ENCODE measurements around the gene DOLPP1.

Gene DOLPP1

GRCh38 chr9:129139993-129140396, 59.1 kb downstream of the DOLPP1 start:
- Histone ChIP-seq H2AFZ (ENCODE audit: insufficient read depth, low read length, poor library complexity) (peak overlapping the region; percentile 89), H3K18ac (ENCODE audit: low read length) (peak overlapping the region; percentile 99), H4K8ac (ENCODE audit: low read depth, low read length) (peak overlapping the region; percentile 98), H3K79me2 (ENCODE audit: control insufficient read depth, insufficient read depth, low read length, poor library complexity) (peaks cover 24% of the 10 kb centered on the region), H4K91ac (ENCODE audit: low read depth, low read length) (peak overlapping the region; percentile 100), H3K79me1 (ENCODE audit: low read length) (peaks cover 46% of the 10 kb centered on the region), H2BK120ac (ENCODE audit: insufficient read depth, low read length, poor library complexity) (peak overlapping the region; percentile 97), H3K14ac (ENCODE audit: low read length) (peak overlapping the region; percentile 99), H3K9me3 (ENCODE audit: insufficient read depth, low read depth, low read length) (no peaks in the 10 kb centered on the region), H2BK5ac (ENCODE audit: low read depth, low read length, poor library complexity) (peak overlapping the region; percentile 100), H3K36me3 (ENCODE audit: control insufficient read depth in 1 of 2, insufficient read depth in 2 of 2, low read length in 2 of 2) (peaks cover 36 to 44% of the 10 kb centered on the region in 2 experiments), H2BK12ac (ENCODE audit: low read length) (peak overlapping the region; percentile 70), H3K4me3 (ENCODE audit: low read depth, low read length) (no peak overlapping the region), H2AK5ac (ENCODE audit: low read length) (peak overlapping the region; percentile 97), H3K27me3 (ENCODE audit: insufficient read depth, low read length) (no peaks in the 10 kb centered on the region), H4K12ac (ENCODE audit: low read depth, low read length) (peak overlapping the region; percentile 59), H3K4ac (ENCODE audit: low read depth, low read length) (peak overlapping the region; percentile 77), H3K23ac (ENCODE audit: low read length) (no peak overlapping the region), H3K9ac (ENCODE audit: low read length) (peak overlapping the region; percentile 59), H3K4me2 (ENCODE audit: low read length) (peak overlapping the region; percentile 58), H3K27ac (ENCODE audit: low read depth, low read length) (peak overlapping the region; percentile 100), H3K4me1 (ENCODE audit: control insufficient read depth in 1 of 2, insufficient read depth in 2 of 2, low read length in 2 of 2) (peaks cover 43 to 50% of the 10 kb centered on the region in 2 experiments)
- WGBS (ENCODE audit: extremely low coverage, insufficient coverage, insufficient read length) = no CpG with 5 or more reads among the region's 11 CpGs
- peak; percentile 96 to 97 for DNase-seq
